NCI-H2171 (cell line): ENCODE results near the gene ATAD3B.
"Not testable (repeated sequence)": the region's sequence is repeated elsewhere in the genome, so short reads cannot be mapped to it uniquely, and the experiment has no call there.

ENCODE experiments used
- DNase-seq: peaks from one replicate; lab custom pipeline; 2025; lab: John Stamatoyannopoulos, UW

ATAD3B gene

DNA sequence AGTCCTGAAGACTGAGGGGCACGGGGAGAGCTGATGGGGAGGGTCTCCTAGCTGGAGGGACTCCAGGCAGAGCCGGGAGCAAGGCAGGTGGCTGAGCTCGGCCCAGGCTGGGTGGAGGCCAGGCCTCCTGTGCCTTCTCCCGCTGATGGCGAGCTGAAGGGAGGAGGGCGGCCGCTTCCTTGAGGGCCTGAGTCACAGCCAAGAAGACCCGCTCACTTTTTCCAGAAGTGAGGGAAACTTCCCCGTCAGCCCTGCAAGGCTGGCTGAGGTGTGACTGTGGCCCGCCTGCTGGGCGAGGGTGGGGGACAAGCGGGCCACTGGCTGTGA is 37.8 kb upstream of the ATAD3B start:
- no peak for DNase-seq

DNA sequence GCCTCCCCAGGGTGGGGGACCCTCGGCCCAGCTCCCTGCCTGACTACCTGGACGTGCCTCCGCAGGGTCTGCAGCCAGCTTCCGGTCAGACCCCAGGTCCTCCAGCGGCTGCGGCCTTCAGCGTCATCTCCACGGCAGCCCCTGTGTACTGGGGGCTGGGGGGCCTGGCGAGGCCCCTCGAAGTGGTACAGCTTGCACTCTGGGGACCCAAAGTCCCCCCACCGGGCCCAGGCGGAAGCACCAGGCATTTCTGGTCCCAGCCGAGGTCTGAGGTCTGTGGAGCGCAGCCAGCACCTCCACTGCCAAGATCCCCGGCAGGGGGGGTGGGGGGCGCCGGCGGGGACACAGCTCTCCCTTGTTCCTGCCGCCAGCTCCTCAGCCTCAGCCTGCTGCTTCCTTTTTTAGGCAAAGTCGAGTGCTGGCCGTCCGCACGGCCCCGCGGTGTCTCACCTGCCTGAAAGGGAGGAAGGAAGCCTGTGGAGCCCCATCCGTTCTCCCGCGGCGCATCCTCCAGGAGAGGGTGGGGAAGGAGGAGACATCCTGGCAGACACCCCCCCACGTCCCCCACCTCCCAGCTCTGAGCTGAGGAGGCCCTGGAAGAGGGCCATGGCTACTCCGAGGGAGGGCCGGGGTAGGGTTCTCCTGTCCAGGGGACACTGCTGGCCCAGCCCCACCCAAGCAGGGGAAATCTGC is 37.3 kb upstream of the ATAD3B start:
- no peak for DNase-seq

DNA sequence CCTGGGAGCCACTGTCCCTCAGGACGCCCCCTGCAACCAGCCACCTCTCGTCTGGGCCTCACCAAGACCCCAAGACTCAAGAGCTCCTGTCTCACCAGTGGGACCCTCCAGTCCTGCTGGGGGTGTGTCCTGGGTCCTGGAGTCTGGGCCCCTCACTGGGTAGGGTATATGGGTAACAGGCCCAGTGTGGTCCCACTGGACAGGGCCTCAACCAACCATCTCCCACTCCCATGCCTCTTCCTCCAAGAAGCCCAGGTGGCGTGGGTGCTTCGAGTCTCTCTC is 36.8 kb upstream of the ATAD3B start:
- DNase-seq: no peak

DNA sequence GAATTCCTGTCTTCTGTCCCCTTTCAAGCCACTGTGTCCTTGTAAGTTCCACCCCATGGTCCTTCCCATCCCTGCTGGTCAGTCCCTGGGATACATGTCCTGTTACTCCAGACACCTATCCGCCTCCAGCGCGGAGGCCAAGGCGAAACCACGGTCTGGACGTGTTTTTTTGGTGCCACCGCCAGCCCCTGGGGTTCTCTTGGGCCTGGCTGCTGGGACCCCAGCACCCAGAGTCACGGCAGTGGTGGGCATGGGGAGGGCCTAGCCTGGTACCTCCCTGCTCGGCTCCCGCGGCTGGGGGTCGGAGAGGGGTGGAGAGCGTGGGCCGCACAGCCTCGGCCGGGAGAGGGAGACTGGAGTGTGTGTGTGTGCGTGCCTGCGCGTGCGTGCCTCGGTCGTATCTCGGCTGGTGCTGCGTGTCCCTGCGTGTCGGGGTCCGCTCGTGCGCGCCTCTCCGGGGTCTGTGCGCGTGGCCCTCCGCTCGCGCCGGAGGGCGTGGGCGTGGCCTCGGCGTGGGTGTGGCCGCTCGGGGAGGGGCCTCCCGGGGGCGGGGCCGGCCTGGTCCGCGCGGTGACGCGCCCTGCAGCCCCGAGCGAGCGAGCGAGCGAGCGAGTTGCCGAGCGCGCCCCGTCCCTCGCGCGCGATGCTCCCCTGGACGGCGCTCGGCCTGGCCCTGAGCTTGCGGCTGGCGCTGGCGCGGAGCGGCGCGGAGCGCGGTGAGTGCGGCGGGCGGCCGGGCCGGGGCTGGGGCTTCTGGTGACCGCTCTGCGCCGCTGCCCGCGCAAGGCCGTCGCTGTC is 36.3 kb upstream of the ATAD3B start, which contains the start of gene VWA1:
Gene VWA1 (plus strand): TSS at position 585 of the 798 bp plus-strand sequence. CDS start 59 bp downstream, at position 644.
- peak; percentile 37 for DNase-seq

DNA sequence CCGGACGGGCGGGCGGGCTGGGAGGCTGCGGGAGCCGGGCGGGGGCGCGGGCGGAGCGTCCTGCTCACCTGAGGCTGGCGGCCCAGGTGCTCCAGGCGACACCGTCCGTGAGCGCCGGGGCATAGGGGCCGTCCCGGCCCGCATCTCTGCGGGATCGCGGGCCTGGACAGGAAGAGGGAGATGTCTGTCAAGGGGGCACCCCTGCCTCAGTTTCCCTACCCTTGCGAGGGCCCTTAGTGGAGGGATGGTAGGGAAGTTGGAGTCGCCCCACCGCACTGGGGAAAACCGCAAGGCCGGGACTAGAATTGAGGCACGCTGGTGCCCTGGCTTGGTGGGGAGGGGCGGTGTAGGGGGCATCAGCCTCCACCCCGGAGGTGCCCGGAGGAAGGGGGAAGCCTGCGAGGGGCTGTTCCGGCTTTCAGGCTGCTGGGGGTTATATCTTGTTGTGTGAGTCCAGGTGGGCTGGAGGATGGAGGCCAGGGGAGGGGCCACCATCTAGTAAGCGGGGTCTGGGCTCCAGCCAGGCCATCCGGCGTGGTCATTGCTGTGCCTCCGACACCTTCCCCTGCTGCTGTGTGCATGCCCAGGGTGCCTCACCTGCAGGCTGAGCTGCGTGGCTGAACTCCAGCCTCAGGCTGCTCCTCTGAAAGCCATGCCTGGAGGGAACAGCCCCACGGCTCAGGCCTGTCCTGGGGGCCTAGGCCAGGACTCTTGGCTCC is 35.5 kb upstream of the ATAD3B start:
- no peak for DNase-seq

DNA sequence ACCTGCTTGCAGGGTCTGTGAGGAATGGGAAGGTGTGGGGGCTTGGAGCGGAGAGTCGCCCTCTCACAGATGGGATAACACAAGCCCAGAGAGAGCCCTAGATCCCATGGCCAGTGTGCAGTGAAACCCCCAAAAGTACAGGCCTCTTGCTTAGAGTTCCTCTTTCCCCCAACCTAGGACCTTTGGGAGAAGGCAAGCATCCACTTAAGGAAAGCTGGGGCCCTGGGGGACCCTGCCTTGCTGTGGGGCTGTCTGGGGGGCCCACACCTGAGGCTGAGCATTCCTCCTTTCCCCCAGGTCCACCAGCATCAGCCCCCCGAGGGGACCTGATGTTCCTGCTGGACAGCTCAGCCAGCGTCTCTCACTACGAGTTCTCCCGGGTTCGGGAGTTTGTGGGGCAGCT is 34.9 kb upstream of the ATAD3B start:
- DNase-seq: no peak

DNA sequence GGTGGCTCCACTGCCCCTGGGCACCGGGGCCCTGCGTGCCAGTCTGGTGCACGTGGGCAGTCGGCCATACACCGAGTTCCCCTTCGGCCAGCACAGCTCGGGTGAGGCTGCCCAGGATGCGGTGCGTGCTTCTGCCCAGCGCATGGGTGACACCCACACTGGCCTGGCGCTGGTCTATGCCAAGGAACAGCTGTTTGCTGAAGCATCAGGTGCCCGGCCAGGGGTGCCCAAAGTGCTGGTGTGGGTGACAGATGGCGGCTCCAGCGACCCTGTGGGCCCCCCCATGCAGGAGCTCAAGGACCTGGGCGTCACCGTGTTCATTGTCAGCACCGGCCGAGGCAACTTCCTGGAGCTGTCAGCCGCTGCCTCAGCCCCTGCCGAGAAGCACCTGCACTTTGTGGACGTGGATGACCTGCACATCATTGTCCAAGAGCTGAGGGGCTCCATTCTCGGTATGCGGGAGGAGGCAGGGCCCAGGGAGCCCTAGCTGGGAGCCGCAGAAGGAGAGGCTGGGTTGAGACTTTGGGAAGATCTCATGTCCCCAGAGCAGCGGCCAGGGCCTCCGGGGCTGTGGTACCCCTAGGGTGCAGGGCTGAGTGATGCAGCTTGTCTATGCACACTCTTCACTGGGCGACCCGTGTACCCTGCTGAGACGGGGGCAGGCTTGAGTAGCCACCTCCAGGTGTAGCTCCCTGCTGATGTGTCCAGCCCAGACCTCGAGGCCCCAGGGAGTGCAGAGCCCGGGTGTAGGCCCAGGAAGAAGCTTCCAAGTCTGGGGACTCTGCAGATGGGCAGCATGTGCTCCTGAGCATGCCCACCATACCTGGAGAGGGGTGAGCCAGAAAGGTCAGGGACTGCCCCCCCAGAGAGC is 34.3 kb upstream of the ATAD3B start:
- no peak for DNase-seq

DNA sequence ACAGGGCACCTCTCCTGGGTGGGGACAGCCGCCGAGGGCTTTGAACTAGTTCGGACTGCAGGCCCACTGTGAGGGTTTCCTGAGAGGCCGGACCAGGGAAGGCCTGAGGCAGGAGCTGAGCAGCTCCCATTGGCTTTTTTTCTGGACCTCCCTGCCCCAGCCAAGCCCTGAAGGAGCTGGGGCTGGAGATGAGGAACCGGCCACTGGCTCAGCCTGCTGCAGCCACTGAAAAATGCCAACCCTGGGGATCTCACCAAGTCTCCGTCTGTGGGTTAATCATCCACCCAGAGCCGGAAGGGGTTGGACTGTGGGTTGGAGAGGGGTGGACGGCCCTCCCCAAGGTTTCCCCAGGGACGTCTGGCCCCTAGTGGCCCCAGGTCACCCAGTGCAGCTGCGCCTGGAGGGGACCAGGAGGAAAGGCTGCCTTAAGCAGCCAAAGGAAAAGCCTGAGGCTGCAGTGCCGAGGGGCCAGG is 33.6 kb upstream of the ATAD3B start:
- DNase-seq: no peak

DNA sequence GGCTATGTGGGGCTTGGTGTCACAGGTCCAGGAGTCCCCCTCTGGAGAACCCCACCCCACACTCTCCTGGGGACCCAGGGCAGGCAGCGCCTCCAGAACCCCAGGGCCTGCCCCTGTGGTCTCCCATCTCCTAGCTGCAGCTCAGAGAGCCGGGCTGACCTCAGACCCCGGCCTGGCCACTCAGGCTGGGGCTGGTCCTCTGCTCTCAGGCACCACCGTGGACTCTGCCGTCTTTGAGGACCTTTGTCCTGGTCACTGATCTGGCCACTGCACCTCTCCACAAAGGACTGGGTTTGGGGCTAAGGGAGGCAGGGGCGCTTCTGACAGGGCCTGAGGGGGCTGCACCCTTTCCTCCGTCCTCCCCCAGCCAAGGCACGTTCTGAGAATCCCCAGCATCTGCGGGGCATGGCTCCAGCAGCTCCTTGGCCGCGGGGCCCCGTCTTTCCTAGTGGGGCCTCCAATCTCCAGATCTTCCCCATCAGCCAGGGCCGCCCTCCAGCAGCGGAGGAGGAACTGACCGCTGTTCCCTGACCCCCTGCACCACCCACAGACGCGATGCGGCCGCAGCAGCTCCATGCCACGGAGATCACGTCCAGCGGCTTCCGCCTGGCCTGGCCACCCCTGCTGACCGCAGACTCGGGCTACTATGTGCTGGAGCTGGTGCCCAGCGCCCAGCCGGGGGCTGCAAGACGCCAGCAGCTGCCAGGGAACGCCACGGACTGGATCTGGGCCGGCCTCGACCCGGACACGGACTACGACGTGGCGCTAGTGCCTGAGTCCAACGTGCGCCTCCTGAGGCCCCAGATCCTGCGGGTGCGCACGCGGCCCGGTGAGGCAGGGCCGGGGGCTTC is 32.8 kb upstream of the ATAD3B start:
- no peak for DNase-seq

DNA sequence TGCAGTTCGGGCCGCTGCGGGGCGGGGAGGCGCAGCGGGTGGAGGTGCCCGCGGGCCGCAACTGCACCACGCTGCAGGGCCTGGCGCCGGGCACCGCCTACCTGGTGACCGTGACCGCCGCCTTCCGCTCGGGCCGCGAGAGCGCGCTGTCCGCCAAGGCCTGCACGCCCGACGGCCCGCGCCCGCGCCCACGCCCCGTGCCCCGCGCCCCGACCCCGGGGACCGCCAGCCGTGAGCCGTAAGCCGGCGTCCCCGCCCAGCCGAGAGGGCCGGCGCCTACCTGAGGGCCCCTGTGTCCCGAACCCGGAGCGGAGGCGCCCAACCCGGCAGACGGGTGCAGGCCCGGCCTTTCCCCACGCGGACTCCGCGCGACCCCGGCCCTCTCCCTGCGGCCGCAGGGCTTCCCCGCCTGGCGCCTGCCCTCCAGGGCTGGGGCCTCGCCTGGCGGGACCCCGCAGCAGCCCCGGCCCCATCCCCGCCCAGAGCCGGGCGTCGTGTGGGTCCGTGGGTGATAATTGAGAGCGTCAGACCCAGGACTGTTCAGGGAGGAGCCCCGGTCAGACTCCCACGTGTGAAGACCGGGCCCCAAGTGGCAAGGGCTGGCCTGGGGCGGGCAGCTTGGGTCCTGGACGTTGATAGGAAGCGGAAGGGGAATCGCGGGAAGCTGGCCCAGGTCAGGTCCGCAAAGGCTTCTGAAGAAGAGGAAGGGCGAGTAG is 31.9 kb upstream of the ATAD3B start:
- no peak for DNase-seq

DNA sequence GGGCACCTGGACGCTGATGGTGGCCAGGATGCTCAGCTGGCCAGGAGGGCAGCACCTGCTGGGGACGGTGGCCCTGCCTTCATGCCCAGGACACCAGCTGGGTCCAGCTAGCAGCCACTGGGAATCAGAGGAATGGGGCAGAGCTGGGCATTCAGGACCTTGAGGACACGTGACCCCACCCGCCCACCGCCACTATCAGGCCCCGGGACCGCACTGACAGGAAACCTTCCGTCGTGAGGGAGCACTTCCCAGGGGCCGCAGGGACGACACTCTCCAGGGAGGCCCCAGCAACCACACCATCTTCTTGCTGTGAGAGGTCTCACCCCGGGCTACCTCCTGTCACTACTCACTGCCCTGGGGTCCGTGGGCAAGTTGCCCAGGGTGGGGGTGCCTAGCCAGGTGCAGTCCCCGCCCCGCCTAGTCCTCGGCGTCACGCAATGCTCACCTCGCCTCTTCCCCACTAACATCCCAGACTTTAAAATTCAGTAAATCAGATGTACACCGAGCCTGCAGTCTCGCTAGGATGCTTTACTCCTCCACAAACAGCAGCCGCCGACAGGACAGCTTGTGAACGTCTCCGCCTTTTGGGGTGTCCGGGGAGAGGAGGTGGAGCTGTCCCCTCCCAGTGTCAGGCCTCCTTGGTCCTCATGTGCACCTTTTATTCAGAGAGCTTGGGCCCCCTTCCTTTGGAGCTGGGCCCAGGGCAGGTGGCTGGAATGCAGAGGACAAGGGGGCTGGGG is 31.1 kb upstream of the ATAD3B start:
- DNase-seq: no peak

DNA sequence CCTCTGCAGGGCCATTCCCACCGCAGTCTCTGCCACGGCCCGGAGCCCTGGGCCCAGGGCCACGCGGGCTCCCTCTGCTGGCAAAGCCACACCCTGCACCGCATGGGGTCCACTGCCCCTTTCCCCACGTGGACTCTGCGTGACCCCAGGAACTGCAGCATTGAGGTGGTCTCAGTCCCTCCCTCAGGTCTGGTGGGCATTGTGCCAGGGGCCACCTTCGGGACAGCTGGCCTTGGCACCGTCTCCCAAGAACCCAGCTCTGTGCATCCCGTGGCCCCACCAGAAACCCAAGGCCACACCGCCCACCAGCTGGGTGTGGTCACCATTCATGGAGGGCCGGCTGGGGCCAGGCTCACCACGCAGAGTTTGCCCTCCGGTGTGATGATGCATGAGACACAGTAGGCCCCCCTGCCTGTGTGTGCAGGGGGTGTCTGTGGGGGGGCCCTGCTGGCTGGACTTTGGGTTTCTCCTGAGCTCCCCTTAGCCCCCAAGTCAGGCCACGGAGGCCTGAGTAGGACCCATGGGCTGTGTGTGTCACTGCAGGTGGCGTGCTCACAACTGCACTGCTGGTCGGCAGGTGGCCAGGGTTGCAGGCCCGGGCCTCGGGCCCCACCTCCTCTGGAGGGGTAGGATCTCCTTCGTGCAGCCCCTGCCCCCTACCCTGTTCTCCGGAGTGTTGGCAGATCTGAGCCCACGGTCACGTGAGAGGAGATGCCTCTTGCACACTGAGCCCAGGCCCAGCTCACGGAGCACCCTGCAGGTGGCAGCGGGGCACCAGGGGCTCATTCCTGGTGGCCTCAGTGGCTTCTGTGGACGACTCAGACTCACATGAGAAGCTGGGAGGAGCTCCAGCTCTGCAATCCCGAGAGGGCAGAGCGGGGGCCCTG is 30.3 kb upstream of the ATAD3B start:
- DNase-seq: peak; percentile 48

DNA sequence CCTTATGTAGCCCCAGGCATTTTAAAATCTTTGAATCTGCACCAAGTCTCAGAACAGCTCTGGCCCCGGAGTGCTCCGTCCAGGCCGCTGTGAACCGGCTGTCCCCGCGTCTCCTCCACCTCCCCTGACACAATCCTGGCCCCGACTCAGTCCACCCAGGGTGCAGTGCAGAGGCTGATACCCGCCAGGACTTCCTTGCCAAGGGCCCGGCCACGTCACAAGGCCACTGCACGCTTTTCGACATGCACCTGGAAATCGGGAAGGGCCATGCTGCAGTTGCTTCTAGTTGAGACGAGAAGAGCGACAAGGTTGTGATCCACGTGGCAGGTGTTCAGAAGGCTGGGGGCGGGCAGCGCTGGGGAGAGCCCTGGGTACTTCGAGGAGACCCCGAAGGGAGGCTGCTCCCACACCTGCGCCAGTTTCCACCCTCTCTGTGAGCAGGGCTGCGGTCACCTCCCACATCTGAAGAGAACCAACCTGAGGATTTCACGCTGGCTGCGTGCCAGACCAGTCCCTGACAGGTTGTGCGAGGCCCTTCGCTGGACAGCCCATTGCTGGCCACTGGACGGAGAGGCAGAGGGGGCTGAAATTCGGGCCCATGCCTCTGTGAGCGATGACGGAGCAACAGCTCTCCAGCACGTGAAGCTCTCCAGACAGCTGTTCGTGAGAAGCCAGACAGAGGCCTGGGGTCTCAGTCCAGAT is 29.3 kb upstream of the ATAD3B start:
- DNase-seq: no peak

DNA sequence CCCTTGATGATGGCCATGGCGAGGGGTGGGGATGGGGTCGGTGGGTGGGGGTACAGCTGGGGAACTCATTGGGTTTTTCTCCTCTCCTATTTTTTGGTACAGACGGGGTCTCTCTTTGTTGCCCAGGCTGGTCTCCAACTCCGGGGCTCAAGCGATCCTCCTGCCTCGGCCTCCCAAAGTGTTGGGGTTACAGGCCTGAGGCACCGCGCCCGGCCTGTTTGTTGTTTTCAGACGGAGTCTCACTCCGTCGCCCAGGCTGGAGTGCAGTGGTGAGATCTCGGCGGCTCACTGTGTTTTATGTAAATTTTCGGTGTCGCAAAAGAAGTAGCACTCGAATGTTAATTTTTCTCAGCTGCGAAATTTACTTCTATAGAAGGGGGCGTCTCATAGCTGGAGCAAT is 24.9 kb upstream of the ATAD3B start:
- DNase-seq: not testable (repeated sequence)

DNA sequence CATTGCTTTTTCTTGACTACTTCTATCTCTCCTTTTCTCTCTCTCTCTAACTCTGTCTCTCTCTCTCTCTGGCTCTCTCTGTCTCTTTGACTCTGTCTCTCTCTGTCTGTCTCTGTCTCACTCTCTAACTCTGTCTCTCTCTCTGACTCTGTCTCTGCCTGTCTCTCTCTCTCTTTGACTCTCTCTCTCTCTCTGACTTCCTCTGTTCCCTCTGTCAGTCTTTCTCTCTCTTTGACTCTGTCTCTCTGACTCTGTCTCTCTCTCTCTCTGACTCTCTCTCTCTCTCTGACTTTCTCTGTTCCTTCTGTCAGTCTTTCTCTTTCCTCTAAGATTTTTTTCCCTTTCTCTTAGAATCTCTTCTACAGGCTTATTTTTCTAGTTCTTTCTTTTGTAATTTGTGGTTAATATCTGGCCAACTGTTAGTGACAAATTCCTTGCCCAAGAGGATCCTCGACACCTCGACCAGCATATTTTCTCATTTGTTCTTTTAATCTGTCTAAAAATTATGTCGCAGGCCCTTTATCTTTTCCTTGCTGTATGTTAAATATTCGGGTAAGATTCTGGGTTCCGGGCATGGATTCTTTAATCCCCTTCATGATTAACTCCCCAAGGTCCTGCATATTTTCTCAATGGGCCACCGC is 22.3 kb upstream of the ATAD3B start, which contains the start of gene ATAD3C:
Gene ATAD3C (plus strand): TSS at position 591 of the 641 bp plus-strand sequence. CDS start 995 bp downstream, outside the sequence.
- no peak for DNase-seq

DNA sequence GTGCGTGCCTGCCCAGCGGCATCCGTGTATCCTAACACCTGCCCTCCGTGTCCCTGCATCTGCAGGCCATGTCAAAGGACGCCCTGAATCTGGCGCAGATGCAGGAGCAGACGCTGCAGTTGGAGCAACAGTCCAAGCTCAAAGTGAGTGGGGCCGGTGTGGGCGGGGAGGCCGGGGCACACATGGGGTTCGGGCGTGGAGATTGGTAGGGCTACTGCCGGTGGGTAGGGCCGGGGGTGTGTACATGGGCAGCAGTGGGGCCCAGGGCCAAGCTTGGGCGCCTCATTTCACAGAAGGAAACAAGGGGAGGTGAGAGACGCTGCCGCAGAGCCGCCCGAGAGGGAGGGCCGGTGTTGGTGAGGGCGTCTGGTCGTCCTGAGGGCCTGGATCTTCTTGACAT is 20.9 kb upstream of the ATAD3B start:
- DNase-seq: not testable (repeated sequence)

DNA sequence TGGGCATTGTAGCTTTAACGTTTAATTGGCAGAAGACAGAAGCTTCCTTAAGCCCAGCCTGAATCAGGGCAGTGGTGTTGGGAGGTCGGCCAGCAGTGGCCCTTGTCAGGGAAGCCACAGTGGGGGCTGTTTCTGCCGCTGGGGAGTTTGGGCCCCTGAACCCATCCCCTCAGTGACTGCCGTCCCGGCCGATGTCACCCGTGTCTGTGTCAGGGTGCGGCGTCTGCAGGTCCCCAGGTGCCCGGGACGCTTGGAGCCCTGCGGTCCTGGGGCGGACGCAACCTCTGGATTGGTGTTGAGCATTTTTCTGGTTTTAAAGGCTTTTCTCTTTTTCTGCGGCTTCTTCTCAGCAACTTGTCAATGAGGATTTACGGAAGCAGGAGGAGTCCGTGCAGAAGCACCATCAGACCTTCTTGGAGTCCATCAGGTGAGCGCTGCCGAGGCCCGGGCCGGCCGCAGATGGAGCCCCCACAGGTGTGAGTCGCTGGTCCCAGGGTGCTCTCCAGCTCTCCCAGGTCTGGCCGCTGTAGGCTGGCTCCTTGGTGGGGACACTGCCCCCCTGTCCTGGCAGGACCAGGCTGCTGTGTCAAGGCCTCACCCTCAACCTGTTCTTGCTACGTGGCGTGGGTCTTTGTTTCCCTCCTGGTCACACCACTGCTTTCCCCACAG is 19.7 kb upstream of the ATAD3B start:
- DNase-seq: no peak
